ENCODE results near the gene OR4N2.
"Not testable (repeated sequence)": the region's sequence is repeated elsewhere in the genome, so short reads cannot be mapped to it uniquely, and the experiment has no call there.

OR4N2 gene

GRCh38 chr14:19803470-19803869 lies at the start of gene OR4N2:
OR4N2 (plus strand) TSS chr14:19803770; CDS start chr14:19827449, 23,679 bp downstream.
- DNase-seq = not testable (repeated sequence)

GRCh38 chr14:19754172-19754571 lies 49.4 kb upstream of the OR4N2 start:
- no peak for DNase-seq

- not testable (repeated sequence) for DNase-seq
Observed at GRCh38 chr14:19771491-19771890, 32.1 kb upstream of the OR4N2 start.

- DNase-seq = no peak
Observed at GRCh38 chr14:19771895-19772430, 31.6 kb upstream of the OR4N2 start.

GRCh38 chr14:19772454-19772853 lies 31.1 kb upstream of the OR4N2 start:
- DNase-seq = not testable (repeated sequence)

- not testable (repeated sequence) for DNase-seq
Observed at GRCh38 chr14:19773204-19773603, 30.4 kb upstream of the OR4N2 start, which contains the start of gene OR4M1. OR4M1 (plus strand) TSS chr14:19773504; CDS start chr14:19780323, 6,819 bp downstream.

GRCh38 chr14:19775587-19775986 lies 28.0 kb upstream of the OR4N2 start:
- DNase-seq = no peak

- DNase-seq = not testable (repeated sequence)
Observed at GRCh38 chr14:19785848-19786247, 17.7 kb upstream of the OR4N2 start.

- not testable (repeated sequence) for DNase-seq
Observed at GRCh38 chr14:19787318-19787717, 16.3 kb upstream of the OR4N2 start.

GRCh38 chr14:19788150-19788549 lies 15.4 kb upstream of the OR4N2 start:
- DNase-seq = not testable (repeated sequence)

- DNase-seq = not testable (repeated sequence)
Observed at GRCh38 chr14:19796520-19797108, 7.0 kb upstream of the OR4N2 start.

GRCh38 chr14:19799880-19800279 lies 3.7 kb upstream of the OR4N2 start:
- no peak for DNase-seq

- no peak for DNase-seq
Observed at GRCh38 chr14:19800282-19801117, 3.1 kb upstream of the OR4N2 start.

GRCh38 chr14:19801118-19801464 lies 2.5 kb upstream of the OR4N2 start:
- DNase-seq = no peak

- peak in 1 of 2 experiments; percentile 10 for DNase-seq
Observed at GRCh38 chr14:19813171-19813920, 9.8 kb downstream of the OR4N2 start.

GRCh38 chr14:19819879-19820278 lies 16.3 kb downstream of the OR4N2 start:
- DNase-seq = not testable (repeated sequence)

GRCh38 chr14:19821016-19821415 lies 17.4 kb downstream of the OR4N2 start:
- not testable (repeated sequence) for DNase-seq

GRCh38 chr14:19823178-19823577 lies 19.6 kb downstream of the OR4N2 start:
- DNase-seq = no peak

- peak; percentile 18 to 31 for DNase-seq
Observed at GRCh38 chr14:19823765-19824164, 20.2 kb downstream of the OR4N2 start.

- not testable (repeated sequence) for DNase-seq
Observed at GRCh38 chr14:19827626-19828244, 24.2 kb downstream of the OR4N2 start.

GRCh38 chr14:19828314-19828713 lies 24.7 kb downstream of the OR4N2 start:
- DNase-seq = no peak

GRCh38 chr14:19834203-19834848 lies 30.8 kb downstream of the OR4N2 start:
- DNase-seq = not testable (repeated sequence)

All from SW 1271 (cell line).